Measurements from ENCODE around the gene KAZN.

Gene KAZN

DNA sequence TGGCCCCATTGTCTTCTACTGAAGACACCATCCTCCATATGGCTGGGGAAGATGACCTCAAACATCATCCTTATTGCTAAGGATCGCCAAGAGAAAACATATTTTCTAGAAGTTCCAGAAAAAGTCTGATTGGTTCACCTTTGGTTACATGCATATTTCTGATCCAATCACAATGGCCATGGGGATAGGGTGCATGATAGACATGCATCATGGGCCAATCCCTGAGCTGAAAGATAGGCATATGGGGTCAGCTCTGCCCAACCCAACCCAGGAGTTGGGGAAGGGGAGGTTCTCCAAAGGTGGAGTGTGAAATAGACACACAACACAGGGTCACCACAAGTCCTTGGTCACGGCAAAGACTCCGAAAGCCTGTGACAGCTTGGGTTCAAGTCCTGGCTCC, 278.7 kb downstream of the KAZN start:
- TF ChIP-seq GATA3 (IDR thresholded peaks at IDR 0.05; ENCODE audit: low read depth, low read length) (no peak), GATA2 (IDR thresholded peaks at IDR 0.05; ENCODE audit: low read depth, low read length) (no peak)

GRCh38 chr1:14878124-14878523, 279.6 kb downstream of the KAZN start:
- TF ChIP-seq GATA3 (IDR thresholded peaks at IDR 0.05; ENCODE audit: low read depth, low read length) (no peak), GATA2 (IDR thresholded peaks at IDR 0.05; ENCODE audit: low read depth, low read length) (no peak)

- TF ChIP-seq GATA3 (IDR thresholded peaks at IDR 0.05; ENCODE audit: low read depth, low read length), result no peak
- no peak for TF ChIP-seq GATA2 (IDR thresholded peaks at IDR 0.05; ENCODE audit: low read depth, low read length)
These were observed 280.5 kb downstream of the KAZN start for GRCh38 chr1:14878951-14879350.

DNA sequence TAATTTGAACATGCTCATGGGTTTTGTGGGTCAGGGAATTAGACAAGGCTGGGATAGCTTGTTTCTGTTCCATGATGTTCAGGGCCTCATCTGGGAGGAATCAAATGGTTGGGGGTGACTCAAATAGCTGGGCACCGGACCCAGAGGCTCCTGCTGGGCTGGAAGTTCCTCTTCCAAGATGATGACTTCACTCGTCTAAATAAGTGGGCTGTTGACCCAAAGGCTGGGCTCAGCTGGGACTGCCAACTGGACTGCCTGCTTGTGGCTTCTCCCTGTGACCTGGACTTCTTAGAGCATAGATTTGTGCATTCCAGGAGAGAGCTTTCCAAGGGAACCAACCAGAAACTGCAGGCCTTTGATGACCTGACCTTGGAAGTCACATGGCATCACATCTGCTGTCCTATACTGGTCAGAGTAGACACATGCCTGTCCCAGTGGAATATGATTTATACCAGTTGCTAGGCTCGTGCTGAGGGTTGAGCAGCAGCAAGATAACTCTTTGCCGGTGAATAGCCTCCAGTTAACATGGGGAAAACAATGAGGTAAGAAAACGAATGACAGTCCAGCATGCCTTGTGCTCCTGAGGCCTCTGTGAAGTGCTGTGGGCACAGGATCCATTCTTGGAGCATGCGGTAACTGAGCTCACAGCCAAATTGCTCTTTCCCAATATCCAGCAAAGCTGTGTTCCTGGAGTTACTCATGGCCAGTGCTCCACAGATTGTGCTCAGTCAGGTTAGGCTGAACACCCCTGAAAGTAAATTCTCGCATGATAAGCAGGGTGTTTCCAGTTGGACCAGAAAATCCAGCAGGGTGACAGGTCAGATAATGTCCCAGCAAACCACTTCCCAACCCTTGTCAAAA, 282.2 kb downstream of the KAZN start:
- TF ChIP-seq GATA2 (IDR thresholded peaks at IDR 0.05; ENCODE audit: low read depth, low read length), result no peak
- TF ChIP-seq GATA3 (IDR thresholded peaks at IDR 0.05; ENCODE audit: low read depth, low read length), result no peak

GRCh38 chr1:14881775-14882672, 283.5 kb downstream of the KAZN start:
- TF ChIP-seq GATA3 (IDR thresholded peaks at IDR 0.05; ENCODE audit: low read depth, low read length) (no peak), GATA2 (IDR thresholded peaks at IDR 0.05; ENCODE audit: low read depth, low read length) (no peak)

GRCh38 chr1:14884614-14885175, 286.2 kb downstream of the KAZN start:
- TF ChIP-seq GATA3 (IDR thresholded peaks at IDR 0.05; ENCODE audit: low read depth, low read length) (no peak), GATA2 (IDR thresholded peaks at IDR 0.05; ENCODE audit: low read depth, low read length) (no peak)

- TF ChIP-seq GATA3 (IDR thresholded peaks at IDR 0.05; ENCODE audit: low read depth, low read length) (no peak), GATA2 (IDR thresholded peaks at IDR 0.05; ENCODE audit: low read depth, low read length) (no peak)
These were observed 288.6 kb downstream of the KAZN start for GRCh38 chr1:14887044-14887566.

GRCh38 chr1:14887764-14888350, 289.4 kb downstream of the KAZN start:
- TF ChIP-seq GATA2 (IDR thresholded peaks at IDR 0.05; ENCODE audit: low read depth, low read length), result no peak
- no peak for TF ChIP-seq GATA3 (IDR thresholded peaks at IDR 0.05; ENCODE audit: low read depth, low read length)

- no peak for TF ChIP-seq GATA3 (IDR thresholded peaks at IDR 0.05; ENCODE audit: low read depth, low read length)
- no peak for TF ChIP-seq GATA2 (IDR thresholded peaks at IDR 0.05; ENCODE audit: low read depth, low read length)
These were observed 289.9 kb downstream of the KAZN start for GRCh38 chr1:14888374-14888773.

GRCh38 chr1:14889825-14890440, 291.4 kb downstream of the KAZN start:
- TF ChIP-seq GATA3 (IDR thresholded peaks at IDR 0.05; ENCODE audit: low read depth, low read length) (no peak), GATA2 (IDR thresholded peaks at IDR 0.05; ENCODE audit: low read depth, low read length) (no peak)

DNA sequence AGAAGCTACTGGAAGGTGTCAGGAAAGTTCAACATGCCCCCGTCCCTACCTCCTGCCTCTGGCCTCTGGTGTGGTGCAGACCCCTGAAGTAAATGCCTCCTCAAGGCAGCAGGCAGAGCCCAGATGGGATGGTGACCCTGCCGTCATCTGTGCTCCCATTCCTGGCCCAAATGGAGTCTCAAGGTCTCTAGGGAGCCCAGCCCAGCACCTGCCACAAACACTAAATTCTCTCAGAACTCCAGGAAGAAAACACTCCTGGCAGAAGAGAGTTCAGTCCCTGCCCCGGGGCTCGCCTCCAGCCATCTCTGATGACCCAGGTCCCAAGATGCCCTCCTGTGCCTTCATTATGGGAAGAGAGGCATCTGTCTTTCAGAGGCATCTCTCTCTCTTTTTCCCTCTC, 293.5 kb downstream of the KAZN start:
- no peak for TF ChIP-seq GATA2 (IDR thresholded peaks at IDR 0.05; ENCODE audit: low read depth, low read length)
- no peak for TF ChIP-seq GATA3 (IDR thresholded peaks at IDR 0.05; ENCODE audit: low read depth, low read length)

GRCh38 chr1:14894811-14895560, 296.5 kb downstream of the KAZN start:
- no peak for TF ChIP-seq GATA3 (IDR thresholded peaks at IDR 0.05; ENCODE audit: low read depth, low read length)
- TF ChIP-seq GATA2 (IDR thresholded peaks at IDR 0.05; ENCODE audit: low read depth, low read length), result no peak

GRCh38 chr1:14895727-14896126, 297.2 kb downstream of the KAZN start:
- TF ChIP-seq GATA2 (IDR thresholded peaks at IDR 0.05; ENCODE audit: low read depth, low read length), result no peak
- TF ChIP-seq GATA3 (IDR thresholded peaks at IDR 0.05; ENCODE audit: low read depth, low read length), result no peak

Data from SH-SY5Y (cell line).